HepG2 (cell line): ENCODE data around the gene ZBED5. TPM values are rescaled to one million over a fixed set of nuclear protein-coding genes. Genes with fewer than 3 reads are reported as not detected.

Experiments
- ATAC-seq: fragments of 200-7000 bp; cut with Tn5 transposase; 3 replicates; pipeline ENCODE4 v1.9.1; 2020; ENCODE audit warnings: mild to moderate bottlenecking, moderate library complexity
- BruUV-seq: library from RNA; stranded (reverse); fragments of 400-500 nt; replicated peaks from 2 replicates; lab custom pipeline; 2021; lab: Mats Ljungman, UMichigan
- CTCF ChIA-PET: fragments of 300-600 bp; formaldehyde crosslinking; extraction: SDS; loops from one replicate; lab custom pipeline; 2021; ENCODE audit warnings: low total read pairs, inconsistent platforms, low intra/inter-chr PET ratio; lab: Yijun Ruan, JAX
- POLR2A ChIA-PET: fragments of 350-600 bp; sonication (Branson Sonifier 250); formaldehyde crosslinking; loops from one replicate; lab custom pipeline; 2020; ENCODE audit warnings: antibody characterized with exemption, inconsistent platforms; lab: Yijun Ruan, JAX
- DNase-seq: peaks from one replicate; pipeline ENCODE4 v3.0.0-alpha.2; 2015; ENCODE audit warnings: low spot score
- FAIRE-seq: peaks from 3 replicates; lab custom pipeline; 2011; peaks lifted over from hg19 to GRCh38; lab: Jason Lieb, UNC
- H2AFZ ChIP-seq: one replicate; pipeline ENCODE4 v1.6.1; 2011; ENCODE audit warnings: low read length, inconsistent platforms
- H3K27ac ChIP-seq: fragments of 300-600 bp; 3 replicates; pipeline ENCODE4 v1.8.0; 2011; ENCODE audit warnings: mixed run types, mild to moderate bottlenecking, mixed read lengths, low read length, inconsistent platforms; ENCODE audit not compliant: insufficient read depth; ENCODE audit errors: extremely low read length
- H3K27me3 ChIP-seq, 2 experiments: fragments of 200-600 bp in 1 of 2; 2 replicates in 1 of 2; 3 replicates in 1 of 2; pipeline versions ENCODE4 v1.6.0 to v1.8.0; 2011; ENCODE audit warnings: low read length in 2 of 2, mild to moderate bottlenecking in 2 of 2, moderate library complexity in 2 of 2, inconsistent platforms in 1 of 2; ENCODE audit not compliant: insufficient read depth in 2 of 2, control insufficient read depth in 1 of 2
- H3K36me3 ChIP-seq, 2 experiments: fragments of 200-600 bp in 1 of 2; replicated peaks in 1 of 2; 2 replicates in 1 of 2; 3 replicates in 1 of 2; pipeline versions ENCODE4 v1.5.1 to v1.8.0; 2011; ENCODE audit warnings: low read length in 2 of 2, inconsistent platforms in 1 of 2; ENCODE audit not compliant: insufficient read depth in 2 of 2, control insufficient read depth in 1 of 2
- H3K4me1 ChIP-seq: 2 replicates; pipeline ENCODE4 v1.5.1; 2012; ENCODE audit warnings: low read length, inconsistent platforms; ENCODE audit not compliant: insufficient read depth
- H3K4me2 ChIP-seq: 2 replicates; pipeline ENCODE4 v1.6.0; 2011; ENCODE audit warnings: low read depth, low read length, inconsistent platforms
- H3K4me3 ChIP-seq, 3 experiments: fragments of 200-600 bp in 1 of 3; sonication (generic), shearing (Covaris generic) in 1 of 3; replicated peaks in 1 of 3; 2 replicates each; pipeline ENCODE4 v1.5.1; 2011 to 2016; ENCODE audit warnings: low read length in 3 of 3, inconsistent platforms in 2 of 3, low read depth in 2 of 3, mild to moderate bottlenecking in 2 of 3, control low read depth in 1 of 3, mixed read lengths in 1 of 3; ENCODE audit not compliant: insufficient read depth in 1 of 3
- H3K79me2 ChIP-seq: one replicate; pipeline ENCODE4 v1.6.1; 2011; ENCODE audit warnings: low read length, inconsistent platforms; ENCODE audit not compliant: insufficient read depth
- H3K9ac ChIP-seq: 2 replicates; pipeline ENCODE4 v1.6.0; 2011; ENCODE audit warnings: mild to moderate bottlenecking, low read depth, low read length, inconsistent platforms; ENCODE audit not compliant: insufficient read depth
- H3K9me3 ChIP-seq: 2 replicates; pipeline ENCODE4 v1.5.1; 2012; ENCODE audit warnings: mild to moderate bottlenecking, low read length
- H4K20me1 ChIP-seq: 2 replicates; pipeline ENCODE4 v1.6.0; 2011; ENCODE audit warnings: inconsistent platforms, mild to moderate bottlenecking, low read length, moderate library complexity; ENCODE audit not compliant: insufficient read depth
- CENPT ChIP-seq: sonication (generic); formaldehyde crosslinking; IDR thresholded peaks from 2 replicates; pipeline ENCODE4 v1.8.0; 2022; ENCODE audit warnings: low read depth, mild to moderate bottlenecking, moderate library complexity, missing genetic modification reagents
- HDAC1 ChIP-seq: sonication (generic); formaldehyde crosslinking; IDR thresholded peaks from 2 replicates; pipeline ENCODE4 v1.5.1; 2020; ENCODE audit warnings: mild to moderate bottlenecking, missing genetic modification reagents
- HNF4A ChIP-seq: sonication (generic); formaldehyde crosslinking; IDR thresholded peaks from 2 replicates; pipeline ENCODE4 v1.4.0; 2020; ENCODE audit warnings: missing genetic modification reagents
- REL ChIP-seq: sonication (generic); formaldehyde crosslinking; conservative IDR thresholded peaks from 2 replicates; pipeline ENCODE4 v1.8.0; 2022; ENCODE audit warnings: mild to moderate bottlenecking, missing genetic modification reagents, moderate library complexity
- RNF2 ChIP-seq: fragments of 450-650 bp; conservative IDR thresholded peaks from 2 replicates; pipeline ENCODE4 v1.6.1; 2016; ENCODE audit warnings: low read depth
- SIN3B ChIP-seq: fragments of 150-350 bp; IDR thresholded peaks from 2 replicates; pipeline ENCODE4 v1.6.1; 2014; ENCODE audit warnings: low read length
- SIX4 ChIP-seq: sonication (generic); formaldehyde crosslinking; IDR thresholded peaks from 2 replicates; pipeline ENCODE4 v1.4.0; 2020; ENCODE audit warnings: missing genetic modification reagents
- ZNF225 ChIP-seq: sonication (generic); formaldehyde crosslinking; IDR thresholded peaks from 2 replicates; pipeline ENCODE4 v1.4.0; 2020; ENCODE audit warnings: mild to moderate bottlenecking, missing genetic modification reagents
- ZNF468 ChIP-seq: sonication (generic); formaldehyde crosslinking; IDR thresholded peaks from 2 replicates; pipeline ENCODE4 v1.8.0; 2022; ENCODE audit warnings: mild to moderate bottlenecking, moderate library complexity, missing genetic modification reagents
- ZNF569 ChIP-seq: sonication (generic); formaldehyde crosslinking; IDR thresholded peaks from 2 replicates; pipeline ENCODE4 v1.5.0; 2020; ENCODE audit warnings: mild to moderate bottlenecking, missing genetic modification reagents, moderate library complexity, borderline replicate concordance
- WGBS: methylation state at CpG from one replicate; pipeline ENCODE4 v1.1.6; 2017; ENCODE audit warnings: low lambda C conversion rate; 5-methylcytosine and 5-hydroxymethylcytosine counted together
- in situ Hi-C: cut with HindIII; loops from 2 replicates; pipeline ENCODE4 v1.10.0; 2017; ENCODE audit warnings: low pct_unique_long_range_greater_than_20kb; ENCODE audit not compliant: extremely low pct_ligation_motif_present
- intact Hi-C: fragments of 100-400 bp; cut with micrococcal nuclease; formaldehyde crosslinking; loops from one replicate; pipeline ENCODE4 v1.10.0; 2022; ENCODE audit not compliant: unreplicated experiment
- polyA plus RNA-seq, 8 experiments: library from polyadenylated mRNA; depleted of rRNA in 3 of 8; stranded (reverse) in 7 of 8; unstranded in 1 of 8; fragments of >200 nt; fragmentation: Illumina TruSeq in 4 of 8; extraction: Trizol in 4 of 8; gene quantifications; 2 replicates each; pipeline versions ENCODE4 v1.2.1 to v1.2.3, GENCODE V29; 2011 to 2016; ENCODE audit warnings: low read depth in 4 of 8, missing spikeins in 1 of 8, mixed read lengths in 1 of 8; ENCODE audit not compliant: insufficient read depth in 1 of 8
- total RNA-seq, 5 experiments: library from RNA; depleted of rRNA; stranded (reverse); fragments of >200 nt; fragmentation: Illumina TruSeq; extraction: Trizol; gene quantifications; 2 replicates each; pipeline ENCODE4 v1.2.3, GENCODE V29; 2016; ENCODE audit warnings: low read depth in 1 of 5
- TF ChIP-seq, protein P1 (sequence below): sonication (generic); formaldehyde crosslinking; IDR thresholded peaks from 2 replicates; pipeline ENCODE4 v1.9.0; 2022; ENCODE audit warnings: low read depth, missing genetic modification reagents
- TF ChIP-seq, protein P2 (sequence below), 2 experiments: sonication (generic) in 1 of 2; formaldehyde crosslinking in 1 of 2; IDR thresholded peaks; 2 replicates each; pipeline versions ENCODE4 v1.4.0 to v1.6.1; 2018 to 2020; ENCODE audit warnings: missing genetic modification reagents in 2 of 2, borderline replicate concordance in 1 of 2, low read depth in 1 of 2, mild to moderate bottlenecking in 1 of 2, missing biosample characterization in 1 of 2
- TF ChIP-seq, protein P3 (sequence below): sonication (generic); formaldehyde crosslinking; IDR thresholded peaks from 2 replicates; pipeline ENCODE4 v1.5.1; 2020; ENCODE audit warnings: missing genetic modification reagents, mild to moderate bottlenecking, borderline replicate concordance
- TF ChIP-seq, protein P4 (sequence below): IDR thresholded peaks from 2 replicates; pipeline ENCODE4 v1.6.1; 2012; ENCODE audit warnings: inconsistent platforms

ZBED5 gene
- total and polyA plus RNA-seq, 2 of the 13 experiments (the other 11 are each of a cell fraction or from before 2014, with no cell fraction given): 18.2 to 38.6 TPM

DNA sequence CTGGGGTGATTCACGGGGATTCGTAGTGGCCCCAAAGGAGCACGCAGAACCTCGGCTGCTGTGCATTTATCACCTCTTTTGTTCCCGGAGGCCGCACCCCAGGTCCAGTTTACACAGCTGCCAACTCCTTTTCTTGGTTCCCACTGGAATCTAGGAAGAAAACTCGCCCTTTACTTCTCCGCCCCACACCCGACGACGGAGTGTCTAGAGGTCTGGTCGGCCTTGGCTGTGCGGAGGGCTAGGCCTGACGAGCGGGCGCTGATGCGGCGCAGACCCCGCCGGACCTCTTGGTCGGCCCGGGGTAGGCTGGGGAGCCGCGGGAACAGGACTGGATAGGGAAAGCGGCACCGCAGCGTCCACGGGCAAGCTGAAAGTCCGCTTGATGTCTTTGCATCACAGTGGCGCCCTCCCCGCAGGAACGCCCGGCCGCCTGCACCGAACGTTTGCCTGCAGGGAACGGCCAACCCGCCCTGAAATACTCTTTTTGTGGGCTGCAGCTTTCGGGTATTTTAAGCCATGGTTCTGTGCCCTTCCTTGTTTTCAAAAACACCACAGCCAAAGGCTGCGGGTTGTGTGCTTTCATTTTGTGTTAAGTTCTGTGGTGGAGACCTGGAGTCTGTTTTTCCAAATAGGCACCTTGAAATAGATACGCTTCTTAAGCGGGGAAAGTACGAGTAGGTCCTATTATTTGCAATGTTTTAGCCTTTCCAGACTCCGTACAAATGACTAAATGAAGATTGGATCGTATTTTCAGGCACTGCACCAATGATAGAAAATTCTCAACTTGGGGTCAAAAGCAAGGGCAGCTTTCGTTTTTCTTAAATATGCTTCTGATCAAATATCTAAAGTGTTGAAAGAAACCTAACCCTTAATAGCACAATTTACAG is 829 bp upstream of the ZBED5 start:
- intact Hi-C loops (loop anchor here (2.0 kb wide), 1 partner anchor 50 kb away; the partner anchor contains the start of gene EIF4G2), in situ Hi-C loops (loop anchor here (5.0 kb wide), 1 partner anchor 51 kb away; the partner anchor contains the start of gene EIF4G2)
- no peak for FAIRE-seq
- Histone ChIP-seq H2AFZ (peak overlapping the region; percentile 52), H3K9ac (peak overlapping the region; percentile 84), H4K20me1 (no peaks in the 10 kb centered on the region), H3K4me2 (peak overlapping the region; percentile 81), H3K4me1 (peaks cover 22% of the 10 kb centered on the region), H3K4me3 (peak overlapping the region; percentile 79 to 87 (median 81)), H3K9me3 (no peaks in the 10 kb centered on the region), H3K79me2 (peaks cover 28% of the 10 kb centered on the region), H3K27ac (peak overlapping the region; percentile 92), H3K36me3 (peaks cover 5 to 16% of the 10 kb centered on the region in 2 experiments), H3K27me3 (no peaks in the 10 kb centered on the region; a peak in 1 of 5 replicates)
- TSS peak; percentile 75 for BruUV-seq
- peak; percentile 75 for ATAC-seq
- 1% methylated on average over 27 of the region's 46 CpGs for WGBS
- CTCF ChIA-PET: no interaction called here
- POLR2A ChIA-PET: interaction anchor here (0.5 to 3.3 kb wide), 19 partner anchors 10 to 554 kb away, joined by 3 to 130 read pairs (median 4); partner anchors contain the start of genes ADM, CTR9, EIF4G2 and RNF141
- peak; percentile 50 for DNase-seq
- no peak for TF ChIP-seq SIX4 (CRISPR knock-in tag)
- TF ChIP-seq ZNF569 (CRISPR knock-in tag): peak; percentile 69; the same call in 1 of the 2 replicates
- TF ChIP-seq HNF4A: peak; percentile 26; the same call in 1 of the 2 replicates
- 0 out of 2 replicates have a peak, but pooled peaks have one; percentile 19 for TF ChIP-seq REL (CRISPR knock-in tag)
- TF ChIP-seq, protein P1, sequence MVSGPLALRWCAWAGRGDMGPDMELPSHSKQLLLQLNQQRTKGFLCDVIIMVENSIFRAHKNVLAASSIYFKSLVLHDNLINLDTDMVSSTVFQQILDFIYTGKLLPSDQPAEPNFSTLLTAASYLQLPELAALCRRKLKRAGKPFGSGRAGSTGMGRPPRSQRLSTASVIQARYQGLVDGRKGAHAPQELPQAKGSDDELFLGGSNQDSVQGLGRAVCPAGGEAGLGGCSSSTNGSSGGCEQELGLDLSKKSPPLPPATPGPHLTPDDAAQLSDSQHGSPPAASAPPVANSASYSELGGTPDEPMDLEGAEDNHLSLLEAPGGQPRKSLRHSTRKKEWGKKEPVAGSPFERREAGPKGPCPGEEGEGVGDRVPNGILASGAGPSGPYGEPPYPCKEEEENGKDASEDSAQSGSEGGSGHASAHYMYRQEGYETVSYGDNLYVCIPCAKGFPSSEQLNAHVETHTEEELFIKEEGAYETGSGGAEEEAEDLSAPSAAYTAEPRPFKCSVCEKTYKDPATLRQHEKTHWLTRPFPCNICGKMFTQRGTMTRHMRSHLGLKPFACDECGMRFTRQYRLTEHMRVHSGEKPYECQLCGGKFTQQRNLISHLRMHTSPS (CRISPR knock-in tag): 0 out of 2 replicates have a peak, but pooled peaks have one; percentile 54
- TF ChIP-seq RNF2: no peak
- peak; percentile 51; the same call in 1 of the 2 replicates for TF ChIP-seq HDAC1 (CRISPR knock-in tag)
- TF ChIP-seq, protein P2, sequence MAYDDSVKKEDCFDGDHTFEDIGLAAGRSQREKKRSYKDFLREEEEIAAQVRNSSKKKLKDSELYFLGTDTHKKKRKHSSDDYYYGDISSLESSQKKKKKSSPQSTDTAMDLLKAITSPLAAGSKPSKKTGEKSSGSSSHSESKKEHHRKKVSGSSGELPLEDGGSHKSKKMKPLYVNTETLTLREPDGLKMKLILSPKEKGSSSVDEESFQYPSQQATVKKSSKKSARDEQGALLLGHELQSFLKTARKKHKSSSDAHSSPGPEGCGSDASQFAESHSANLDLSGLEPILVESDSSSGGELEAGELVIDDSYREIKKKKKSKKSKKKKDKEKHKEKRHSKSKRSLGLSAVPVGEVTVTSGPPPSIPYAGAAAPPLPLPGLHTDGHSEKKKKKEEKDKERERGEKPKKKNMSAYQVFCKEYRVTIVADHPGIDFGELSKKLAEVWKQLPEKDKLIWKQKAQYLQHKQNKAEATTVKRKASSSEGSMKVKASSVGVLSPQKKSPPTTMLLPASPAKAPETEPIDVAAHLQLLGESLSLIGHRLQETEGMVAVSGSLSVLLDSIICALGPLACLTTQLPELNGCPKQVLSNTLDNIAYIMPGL (CRISPR knock-in tag; IDR thresholded peaks at IDR 0.05; ENCODE audit: borderline replicate concordance in 1 of 2, low read depth in 1 of 2): peak in 1 of 2 experiments; percentile 75; a peak in 2 of 4 replicates
- TF ChIP-seq, protein P3, sequence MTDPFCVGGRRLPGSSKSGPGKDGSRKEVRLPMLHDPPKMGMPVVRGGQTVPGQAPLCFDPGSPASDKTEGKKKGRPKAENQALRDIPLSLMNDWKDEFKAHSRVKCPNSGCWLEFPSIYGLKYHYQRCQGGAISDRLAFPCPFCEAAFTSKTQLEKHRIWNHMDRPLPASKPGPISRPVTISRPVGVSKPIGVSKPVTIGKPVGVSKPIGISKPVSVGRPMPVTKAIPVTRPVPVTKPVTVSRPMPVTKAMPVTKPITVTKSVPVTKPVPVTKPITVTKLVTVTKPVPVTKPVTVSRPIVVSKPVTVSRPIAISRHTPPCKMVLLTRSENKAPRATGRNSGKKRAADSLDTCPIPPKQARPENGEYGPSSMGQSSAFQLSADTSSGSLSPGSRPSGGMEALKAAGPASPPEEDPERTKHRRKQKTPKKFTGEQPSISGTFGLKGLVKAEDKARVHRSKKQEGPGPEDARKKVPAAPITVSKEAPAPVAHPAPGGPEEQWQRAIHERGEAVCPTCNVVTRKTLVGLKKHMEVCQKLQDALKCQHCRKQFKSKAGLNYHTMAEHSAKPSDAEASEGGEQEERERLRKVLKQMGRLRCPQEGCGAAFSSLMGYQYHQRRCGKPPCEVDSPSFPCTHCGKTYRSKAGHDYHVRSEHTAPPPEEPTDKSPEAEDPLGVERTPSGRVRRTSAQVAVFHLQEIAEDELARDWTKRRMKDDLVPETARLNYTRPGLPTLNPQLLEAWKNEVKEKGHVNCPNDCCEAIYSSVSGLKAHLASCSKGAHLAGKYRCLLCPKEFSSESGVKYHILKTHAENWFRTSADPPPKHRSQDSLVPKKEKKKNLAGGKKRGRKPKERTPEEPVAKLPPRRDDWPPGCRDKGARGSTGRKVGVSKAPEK (CRISPR knock-in tag): 0 out of 2 replicates have a peak, but pooled peaks have one; percentile 76
- TF ChIP-seq SIN3B: 0 out of 2 replicates have a peak, but pooled peaks have one; percentile 17
- peak; percentile 56; the same call in 1 of the 2 replicates for TF ChIP-seq ZNF468
- peak; percentile 45; the same call in 1 of the 2 replicates for TF ChIP-seq ZNF225 (CRISPR knock-in tag)
- TF ChIP-seq, protein P4, sequence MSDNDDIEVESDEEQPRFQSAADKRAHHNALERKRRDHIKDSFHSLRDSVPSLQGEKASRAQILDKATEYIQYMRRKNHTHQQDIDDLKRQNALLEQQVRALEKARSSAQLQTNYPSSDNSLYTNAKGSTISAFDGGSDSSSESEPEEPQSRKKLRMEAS: peak; percentile 45; the same call in 1 of the 2 replicates
- no peak for TF ChIP-seq CENPT (CRISPR knock-in tag)
